CD4-positive, alpha-beta T cell treated with Interleukin-21 for 1 hour (primary cell): ENCODE measurements around the gene XRN2.
"Not testable (repeated sequence)": the region's sequence is repeated elsewhere in the genome, so short reads cannot be mapped to it uniquely, and the experiment has no call there.

ENCODE experiments used
- DNase-seq: peaks from one replicate; pipeline ENCODE4 v3.0.0-alpha.2; 2020

XRN2 gene

GRCh38 chr20:21391185-21391971 is 88.2 kb downstream of the XRN2 start:
- no peak for DNase-seq

- no peak for DNase-seq
Observed at GRCh38 chr20:21391972-21392352, 88.8 kb downstream of the XRN2 start.

- DNase-seq = no peak
Observed at GRCh38 chr20:21393166-21393565, 90.0 kb downstream of the XRN2 start.

- DNase-seq = no peak
Observed at GRCh38 chr20:21393816-21394519, 90.8 kb downstream of the XRN2 start.

GRCh38 chr20:21394551-21394950 is 91.4 kb downstream of the XRN2 start:
- DNase-seq = no peak

- DNase-seq = no peak
Observed at GRCh38 chr20:21395051-21395665, 92.0 kb downstream of the XRN2 start.

- DNase-seq = peak; percentile 37
Observed at GRCh38 chr20:21395666-21396598, 92.8 kb downstream of the XRN2 start.

GRCh38 chr20:21396599-21397340 is 93.6 kb downstream of the XRN2 start:
- DNase-seq = no peak

GRCh38 chr20:21397341-21398108 is 94.4 kb downstream of the XRN2 start, which contains the start of gene NKX2-4:
Gene NKX2-4, minus strand, starts transcription at chr20:21397526. Its CDS starts 127 bp downstream, at chr20:21397399.
- no peak for DNase-seq

GRCh38 chr20:21398109-21399004 is 95.2 kb downstream of the XRN2 start:
- no peak for DNase-seq

GRCh38 chr20:21399005-21399475 is 95.9 kb downstream of the XRN2 start:
- no peak for DNase-seq

- DNase-seq = no peak
Observed at GRCh38 chr20:21411725-21412124, 108.6 kb downstream of the XRN2 start.

GRCh38 chr20:21413996-21414395 is 110.9 kb downstream of the XRN2 start:
- DNase-seq = not testable (repeated sequence)

GRCh38 chr20:21419147-21419546 is 116.0 kb downstream of the XRN2 start:
- DNase-seq = not testable (repeated sequence)

- no peak for DNase-seq
Observed at GRCh38 chr20:21421601-21422236, 118.6 kb downstream of the XRN2 start.

- not testable (repeated sequence) for DNase-seq
Observed at GRCh38 chr20:21423712-21424111, 120.6 kb downstream of the XRN2 start.

GRCh38 chr20:21424846-21425245 is 121.7 kb downstream of the XRN2 start:
- no peak for DNase-seq

- no peak for DNase-seq
Observed at GRCh38 chr20:21430020-21430419, 126.9 kb downstream of the XRN2 start.

- DNase-seq = no peak
Observed at GRCh38 chr20:21432911-21433310, 129.8 kb downstream of the XRN2 start.
